Stimulated activated CD4-positive, alpha-beta T cell treated with anti-CD3 and anti-CD28 coated beads, TNF-alpha, amount 100 ng/mL, for 24 hours (primary cell): ENCODE results near the gene ZNF687.

Source experiments
- DNase-seq, 3 experiments: peaks; one replicate each; pipeline ENCODE4 v3.0.0-alpha.2; 2020; ENCODE audit warnings: low read depth in 3 of 3

Gene ZNF687

GRCh38 chr1:151312411-151312810 lies 30.3 kb downstream of the ZNF687 start:
- DNase-seq: no peak

GRCh38 chr1:151312826-151313225 lies 30.7 kb downstream of the ZNF687 start:
- no peak for DNase-seq

- DNase-seq: no peak
These were observed 31.4 kb downstream of the ZNF687 start for GRCh38 chr1:151313501-151313900.

- DNase-seq: no peak
These were observed 32.2 kb downstream of the ZNF687 start for GRCh38 chr1:151314137-151314875.

- no peak for DNase-seq
These were observed 33.6 kb downstream of the ZNF687 start for GRCh38 chr1:151315565-151316235.

GRCh38 chr1:151318975-151319374 lies 36.9 kb downstream of the ZNF687 start:
- no peak for DNase-seq

- no peak for DNase-seq
These were observed 42.4 kb downstream of the ZNF687 start for GRCh38 chr1:151324390-151324930.

GRCh38 chr1:151325231-151325630 lies 43.1 kb downstream of the ZNF687 start:
- DNase-seq: no peak

- no peak for DNase-seq
These were observed 43.7 kb downstream of the ZNF687 start for GRCh38 chr1:151325646-151326429.

GRCh38 chr1:151326619-151327222 lies 44.6 kb downstream of the ZNF687 start:
- DNase-seq: peak; percentile 11 to 59 (median 38)

GRCh38 chr1:151327223-151327902 lies 45.3 kb downstream of the ZNF687 start, which contains the start of gene PI4KB:
TSS of gene PI4KB (minus strand) at chr1:151327416. CDS start at chr1:151316481, 10,935 bp downstream.
- DNase-seq: peak; percentile 66 to 86 (median 86)

GRCh38 chr1:151327903-151328674 lies 46.0 kb downstream of the ZNF687 start:
- DNase-seq: no peak

GRCh38 chr1:151334822-151335221 lies 52.7 kb downstream of the ZNF687 start:
- no peak for DNase-seq

GRCh38 chr1:151336556-151336955 lies 54.5 kb downstream of the ZNF687 start:
- no peak for DNase-seq

GRCh38 chr1:151340870-151341754 lies 59.0 kb downstream of the ZNF687 start:
- peak in 2 of 3 experiments; percentile 27 to 35 for DNase-seq
